ENCODE data around the gene SHC4. TPM values are rescaled to one million over a fixed set of nuclear protein-coding genes. Genes with fewer than 3 reads are reported as not detected.

Gene SHC4
- polyA plus RNA-seq, 1 donor (not counting 4 experiments of a cell fraction or from before 2014, with no cell fraction given), result 0.94 TPM

GRCh38 chr15:48898446-48898845, 65.3 kb downstream of the SHC4 start:
- dilution Hi-C loops (cut with MboI; ENCODE audit: extremely low pct_ligation_motif_present, low sequenced_read_pairs), result no loop called here
- no peak overlapping the region for H3K4me3 ChIP-seq (ENCODE audit: control insufficient read depth in 2 of 3, extremely low read depth in 1 of 3, insufficient read depth in 2 of 3, low read depth in 1 of 3, low read length in 3 of 3)
- FAIRE-seq, result no peak
- DNase-seq (ENCODE audit: low read depth, low spot score), result no peak
- no peaks in the 10 kb centered on the region for H3K9me3 ChIP-seq (ENCODE audit: control insufficient read depth, low read depth, low read length)
- no peak overlapping the region for H3K27ac ChIP-seq (ENCODE audit: control insufficient read depth, insufficient read depth, low read length)
- no peak overlapping the region for H3K4me2 ChIP-seq (ENCODE audit: control insufficient read depth, extremely low read depth, insufficient read depth, low read depth, low read length)
- H3K79me2 ChIP-seq (ENCODE audit: control insufficient read depth, insufficient read depth, low read length), result no peaks in the 10 kb centered on the region
- no peak overlapping the region for H2AFZ ChIP-seq (ENCODE audit: control insufficient read depth, low read length)
- peaks cover 7% of the 10 kb centered on the region for H3K27me3 ChIP-seq (ENCODE audit: control insufficient read depth, extremely low read depth, insufficient read depth, low read length)
- no peak overlapping the region for H3K9ac ChIP-seq (ENCODE audit: control insufficient read depth, extremely low read depth, insufficient read depth, low read length)
- TF ChIP-seq EZH2 (IDR thresholded peaks at IDR 0.05; ENCODE audit: low read length), result no peak
- TF ChIP-seq, protein P1, sequence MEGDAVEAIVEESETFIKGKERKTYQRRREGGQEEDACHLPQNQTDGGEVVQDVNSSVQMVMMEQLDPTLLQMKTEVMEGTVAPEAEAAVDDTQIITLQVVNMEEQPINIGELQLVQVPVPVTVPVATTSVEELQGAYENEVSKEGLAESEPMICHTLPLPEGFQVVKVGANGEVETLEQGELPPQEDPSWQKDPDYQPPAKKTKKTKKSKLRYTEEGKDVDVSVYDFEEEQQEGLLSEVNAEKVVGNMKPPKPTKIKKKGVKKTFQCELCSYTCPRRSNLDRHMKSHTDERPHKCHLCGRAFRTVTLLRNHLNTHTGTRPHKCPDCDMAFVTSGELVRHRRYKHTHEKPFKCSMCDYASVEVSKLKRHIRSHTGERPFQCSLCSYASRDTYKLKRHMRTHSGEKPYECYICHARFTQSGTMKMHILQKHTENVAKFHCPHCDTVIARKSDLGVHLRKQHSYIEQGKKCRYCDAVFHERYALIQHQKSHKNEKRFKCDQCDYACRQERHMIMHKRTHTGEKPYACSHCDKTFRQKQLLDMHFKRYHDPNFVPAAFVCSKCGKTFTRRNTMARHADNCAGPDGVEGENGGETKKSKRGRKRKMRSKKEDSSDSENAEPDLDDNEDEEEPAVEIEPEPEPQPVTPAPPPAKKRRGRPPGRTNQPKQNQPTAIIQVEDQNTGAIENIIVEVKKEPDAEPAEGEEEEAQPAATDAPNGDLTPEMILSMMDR (optimal IDR thresholded peaks at IDR 0.05 in 1 of 3, IDR thresholded peaks at IDR 0.05 in 1 of 3, conservative IDR thresholded peaks at IDR 0.05 in 1 of 3; ENCODE audit: extremely low read depth in 1 of 3, insufficient read depth in 2 of 3, low read length in 3 of 3), result no peak
- no peaks in the 10 kb centered on the region for H3K4me1 ChIP-seq (ENCODE audit: control insufficient read depth, extremely low read depth, insufficient read depth, low read length)
- no peaks in the 10 kb centered on the region for H4K20me1 ChIP-seq (ENCODE audit: control insufficient read depth, extremely low read depth, insufficient read depth, low read length)
- H3K36me3 ChIP-seq (ENCODE audit: control insufficient read depth in 2 of 2, extremely low read depth in 1 of 2, insufficient read depth in 2 of 2, low read length in 2 of 2), result no peaks in the 10 kb centered on the region
- no peaks in the 10 kb centered on the region for H3K9me1 ChIP-seq (ENCODE audit: control insufficient read depth, extremely low read depth, insufficient read depth, low read length)

- Histone ChIP-seq H3K9me1 (ENCODE audit: control insufficient read depth, extremely low read depth, insufficient read depth, low read length) (no peaks in the 10 kb centered on the region), H3K4me2 (ENCODE audit: control insufficient read depth, extremely low read depth, insufficient read depth, low read depth, low read length) (no peak overlapping the region), H3K79me2 (ENCODE audit: control insufficient read depth, insufficient read depth, low read length) (no peaks in the 10 kb centered on the region), H3K4me3 (ENCODE audit: control insufficient read depth in 2 of 3, extremely low read depth in 1 of 3, insufficient read depth in 2 of 3, low read depth in 1 of 3, low read length in 3 of 3) (no peak overlapping the region), H2AFZ (ENCODE audit: control insufficient read depth, low read length) (no peak overlapping the region), H3K27me3 (ENCODE audit: control insufficient read depth, extremely low read depth, insufficient read depth, low read length) (peaks cover 7% of the 10 kb centered on the region), H3K9me3 (ENCODE audit: control insufficient read depth, low read depth, low read length) (no peaks in the 10 kb centered on the region), H3K36me3 (ENCODE audit: control insufficient read depth in 2 of 2, extremely low read depth in 1 of 2, insufficient read depth in 2 of 2, low read length in 2 of 2) (no peaks in the 10 kb centered on the region), H3K27ac (ENCODE audit: control insufficient read depth, insufficient read depth, low read length) (no peak overlapping the region), H3K9ac (ENCODE audit: control insufficient read depth, extremely low read depth, insufficient read depth, low read length) (no peak overlapping the region), H4K20me1 (ENCODE audit: control insufficient read depth, extremely low read depth, insufficient read depth, low read length) (no peaks in the 10 kb centered on the region), H3K4me1 (ENCODE audit: control insufficient read depth, extremely low read depth, insufficient read depth, low read length) (no peaks in the 10 kb centered on the region)
- TF ChIP-seq, protein P1 (optimal IDR thresholded peaks at IDR 0.05 in 1 of 3, IDR thresholded peaks at IDR 0.05 in 1 of 3, conservative IDR thresholded peaks at IDR 0.05 in 1 of 3; ENCODE audit: extremely low read depth in 1 of 3, insufficient read depth in 2 of 3, low read length in 3 of 3), result no peak
- no peak for TF ChIP-seq EZH2 (IDR thresholded peaks at IDR 0.05; ENCODE audit: low read length)
- DNase-seq (ENCODE audit: low read depth, low spot score) (no peak), FAIRE-seq (no peak)
- dilution Hi-C loops (cut with MboI; ENCODE audit: extremely low pct_ligation_motif_present, low sequenced_read_pairs), result no loop called here
Observed at GRCh38 chr15:48898032-48898431, 65.7 kb downstream of the SHC4 start.
